DMS 273 (cell line): ENCODE results near the gene C9orf43.
"Not testable (repeated sequence)": the region's sequence is repeated elsewhere in the genome, so short reads cannot be mapped to it uniquely, and the experiment has no call there.

Experiments used
- DNase-seq: peaks from one replicate; lab custom pipeline; 2025; ENCODE audit not compliant: unreplicated experiment; lab: John Stamatoyannopoulos, UW

C9orf43 gene

GRCh38 chr9:113381441-113381840, 29.1 kb upstream of the C9orf43 start:
- DNase-seq = not testable (repeated sequence)

GRCh38 chr9:113381909-113382411, 28.6 kb upstream of the C9orf43 start:
- DNase-seq = no peak

GRCh38 chr9:113386571-113387393, 23.8 kb upstream of the C9orf43 start:
- no peak for DNase-seq

GRCh38 chr9:113387560-113388230, 22.9 kb upstream of the C9orf43 start:
- DNase-seq = no peak

- no peak for DNase-seq
These were observed 21.7 kb upstream of the C9orf43 start for GRCh38 chr9:113388833-113389232.

GRCh38 chr9:113389451-113389850, 21.1 kb upstream of the C9orf43 start:
- DNase-seq = no peak

GRCh38 chr9:113390192-113390960, 20.2 kb upstream of the C9orf43 start:
- DNase-seq = no peak

GRCh38 chr9:113391917-113392316, 18.6 kb upstream of the C9orf43 start:
- DNase-seq = no peak

- DNase-seq = no peak
These were observed 17.3 kb upstream of the C9orf43 start for GRCh38 chr9:113393281-113393680.

- no peak for DNase-seq
These were observed 15.3 kb upstream of the C9orf43 start for GRCh38 chr9:113395000-113395861.

GRCh38 chr9:113397203-113397631, 13.3 kb upstream of the C9orf43 start:
- no peak for DNase-seq

GRCh38 chr9:113398796-113399195, 11.8 kb upstream of the C9orf43 start:
- no peak for DNase-seq

GRCh38 chr9:113399646-113400200, 10.8 kb upstream of the C9orf43 start:
- DNase-seq = no peak

GRCh38 chr9:113401027-113401792, 9.3 kb upstream of the C9orf43 start, which contains the start of gene ALAD:
ALAD (minus strand) TSS chr9:113401284; CDS start chr9:113393559, 7,725 bp downstream.
- DNase-seq = peak; percentile 99

GRCh38 chr9:113403646-113404045, 6.9 kb upstream of the C9orf43 start:
- DNase-seq = no peak

- DNase-seq = not testable (repeated sequence)
These were observed 4.2 kb upstream of the C9orf43 start for GRCh38 chr9:113406353-113406752.

GRCh38 chr9:113406873-113407511, 3.6 kb upstream of the C9orf43 start:
- peak; percentile 84 for DNase-seq

- DNase-seq = peak; percentile 40
These were observed 1.1 kb upstream of the C9orf43 start for GRCh38 chr9:113409481-113409880.

- peak; percentile 71 for DNase-seq
These were observed 702 bp upstream of the C9orf43 start for GRCh38 chr9:113409883-113410206.
